ENCODE results near the gene SCAI.
"Not testable (repeated sequence)": the region's sequence is repeated elsewhere in the genome, so short reads cannot be mapped to it uniquely, and the experiment has no call there.

SCAI gene

GRCh38 chr9:125150349-125151245 lies 7.3 kb upstream of the SCAI start:
- no peak for DNase-seq (ENCODE audit: low spot score)

- DNase-seq (ENCODE audit: low spot score): no peak
Observed at GRCh38 chr9:125147401-125147951, 4.1 kb upstream of the SCAI start.

GRCh38 chr9:125146247-125146646 lies 2.9 kb upstream of the SCAI start:
- no peak for DNase-seq (ENCODE audit: low spot score)

- DNase-seq (ENCODE audit: low spot score): no peak
Observed at GRCh38 chr9:125145425-125145824, 2.1 kb upstream of the SCAI start.

- no peak for DNase-seq (ENCODE audit: low spot score)
Observed at GRCh38 chr9:125142560-125143376, 560 bp downstream of the SCAI start.

GRCh38 chr9:125141751-125142150 lies 1.6 kb downstream of the SCAI start:
- DNase-seq (ENCODE audit: low spot score): no peak

GRCh38 chr9:125141251-125141650 lies 2.1 kb downstream of the SCAI start:
- no peak for DNase-seq (ENCODE audit: low spot score)

GRCh38 chr9:125140576-125140975 lies 2.8 kb downstream of the SCAI start:
- DNase-seq (ENCODE audit: low spot score): no peak

GRCh38 chr9:125137200-125137599 lies 6.1 kb downstream of the SCAI start:
- no peak for DNase-seq (ENCODE audit: low spot score)

- no peak for DNase-seq (ENCODE audit: low spot score)
Observed at GRCh38 chr9:125134976-125135375, 8.4 kb downstream of the SCAI start.

- no peak for DNase-seq (ENCODE audit: low spot score)
Observed at GRCh38 chr9:125133403-125134329, 9.7 kb downstream of the SCAI start.

GRCh38 chr9:125131778-125132177 lies 11.6 kb downstream of the SCAI start:
- no peak for DNase-seq (ENCODE audit: low spot score)

GRCh38 chr9:125126019-125126746 lies 17.1 kb downstream of the SCAI start:
- no peak for DNase-seq (ENCODE audit: low spot score)

GRCh38 chr9:125125523-125125922 lies 17.8 kb downstream of the SCAI start:
- no peak for DNase-seq (ENCODE audit: low spot score)

GRCh38 chr9:125121146-125121545 lies 22.2 kb downstream of the SCAI start:
- DNase-seq (ENCODE audit: low spot score): no peak

- DNase-seq (ENCODE audit: low spot score): no peak
Observed at GRCh38 chr9:125119643-125120286, 23.6 kb downstream of the SCAI start.

- DNase-seq (ENCODE audit: low spot score): not testable (repeated sequence)
Observed at GRCh38 chr9:125118696-125119095, 24.6 kb downstream of the SCAI start.

- DNase-seq (ENCODE audit: low spot score): not testable (repeated sequence)
Observed at GRCh38 chr9:125114503-125114902, 28.8 kb downstream of the SCAI start.

- DNase-seq (ENCODE audit: low spot score): no peak
Observed at GRCh38 chr9:125110464-125110863, 32.9 kb downstream of the SCAI start.

GRCh38 chr9:125108541-125108940 lies 34.8 kb downstream of the SCAI start:
- not testable (repeated sequence) for DNase-seq (ENCODE audit: low spot score)

Measured in ecto neural progenitor cell (in vitro differentiated cells).